Keratinocyte (primary cell): ENCODE measurements around the gene OBSCN.

Experiments
- EZH2 ChIP-seq: IDR thresholded peaks from one replicate; pipeline ENCODE4 v1.6.1; 2012; ENCODE audit warnings: inconsistent platforms, mild to moderate bottlenecking, low read length, moderate library complexity
- TF ChIP-seq, protein P1 (sequence below), 3 experiments: IDR thresholded peaks in 1 of 3; conservative IDR thresholded peaks in 1 of 3; optimal IDR thresholded peaks in 1 of 3; 2 replicates in 2 of 3; 3 replicates in 1 of 3; pipeline versions ENCODE3 to v1.5.1; 2011; ENCODE audit warnings: low read length in 3 of 3, mild to moderate bottlenecking in 3 of 3, moderate library complexity in 2 of 3, control low read depth in 1 of 3, inconsistent platforms in 1 of 3; ENCODE audit not compliant: insufficient read depth in 2 of 3; ENCODE audit errors: extremely low read depth in 1 of 3

DNA sequence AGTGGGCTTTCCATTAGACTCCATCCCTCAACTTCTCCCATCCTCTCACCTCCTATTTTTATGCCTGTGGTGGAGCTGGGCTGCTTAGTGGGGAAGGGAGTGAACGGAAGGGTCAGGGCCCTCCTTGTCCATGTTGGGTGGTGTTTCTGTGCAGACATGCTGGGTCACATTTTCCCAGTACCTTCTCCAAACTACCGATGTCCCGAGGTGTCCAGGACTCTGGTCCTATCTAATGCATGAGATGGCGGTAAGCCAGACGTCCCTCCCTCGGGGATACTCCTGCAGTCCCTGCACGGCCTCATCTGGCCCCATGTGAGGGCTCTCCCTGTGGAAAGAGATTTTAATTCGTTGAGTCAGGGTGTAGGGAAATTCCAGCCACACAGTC lies 61.0 kb downstream of the OBSCN start:
- TF ChIP-seq, protein P1, sequence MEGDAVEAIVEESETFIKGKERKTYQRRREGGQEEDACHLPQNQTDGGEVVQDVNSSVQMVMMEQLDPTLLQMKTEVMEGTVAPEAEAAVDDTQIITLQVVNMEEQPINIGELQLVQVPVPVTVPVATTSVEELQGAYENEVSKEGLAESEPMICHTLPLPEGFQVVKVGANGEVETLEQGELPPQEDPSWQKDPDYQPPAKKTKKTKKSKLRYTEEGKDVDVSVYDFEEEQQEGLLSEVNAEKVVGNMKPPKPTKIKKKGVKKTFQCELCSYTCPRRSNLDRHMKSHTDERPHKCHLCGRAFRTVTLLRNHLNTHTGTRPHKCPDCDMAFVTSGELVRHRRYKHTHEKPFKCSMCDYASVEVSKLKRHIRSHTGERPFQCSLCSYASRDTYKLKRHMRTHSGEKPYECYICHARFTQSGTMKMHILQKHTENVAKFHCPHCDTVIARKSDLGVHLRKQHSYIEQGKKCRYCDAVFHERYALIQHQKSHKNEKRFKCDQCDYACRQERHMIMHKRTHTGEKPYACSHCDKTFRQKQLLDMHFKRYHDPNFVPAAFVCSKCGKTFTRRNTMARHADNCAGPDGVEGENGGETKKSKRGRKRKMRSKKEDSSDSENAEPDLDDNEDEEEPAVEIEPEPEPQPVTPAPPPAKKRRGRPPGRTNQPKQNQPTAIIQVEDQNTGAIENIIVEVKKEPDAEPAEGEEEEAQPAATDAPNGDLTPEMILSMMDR (optimal IDR thresholded peaks at IDR 0.05 in 1 of 3, IDR thresholded peaks at IDR 0.05 in 1 of 3, conservative IDR thresholded peaks at IDR 0.05 in 1 of 3; ENCODE audit: extremely low read depth in 1 of 3, insufficient read depth in 2 of 3, low read length in 3 of 3) = no peak
- no peak for TF ChIP-seq EZH2
